ENCODE results near the gene RARA. TPM values are rescaled to one million over a fixed set of nuclear protein-coding genes. Genes with fewer than 3 reads are reported as not detected.

RARA gene
- polyA plus RNA-seq, 1 donor from 2014 or later, result 6.6 TPM

DNA sequence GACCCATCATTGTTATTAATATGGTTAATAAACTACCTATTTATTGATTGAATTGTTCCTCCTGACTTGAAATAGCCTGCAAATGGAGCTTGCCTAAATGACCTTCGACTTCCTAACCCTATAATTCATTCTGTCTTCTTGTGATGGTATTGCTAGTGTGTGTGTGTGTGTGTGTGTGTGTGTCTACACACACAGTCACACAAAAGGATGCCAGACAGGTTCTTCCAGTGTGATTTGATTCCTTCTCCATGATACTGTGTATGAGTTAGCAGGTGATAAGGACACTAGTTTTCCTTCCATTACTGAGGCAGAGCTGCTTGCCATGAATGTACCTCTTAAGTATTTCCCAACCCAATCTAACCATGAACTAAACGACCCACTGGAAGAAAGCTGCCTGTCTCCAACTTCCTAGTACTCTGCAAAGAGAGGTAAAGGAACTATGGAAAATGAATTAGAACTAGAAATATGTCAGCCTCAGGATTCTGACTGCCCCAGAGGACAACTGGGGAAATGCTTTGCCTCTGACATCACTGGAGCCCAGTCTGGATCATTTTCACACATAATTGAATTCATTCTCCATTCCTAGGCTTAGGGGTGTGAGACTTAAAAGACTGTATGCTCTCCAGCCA is 24.8 kb upstream of the RARA start:
- Histone ChIP-seq H3K4me2 (ENCODE audit: low read length) (no peak overlapping the region), H3K9me3 (ENCODE audit: low read length) (no peaks in the 10 kb centered on the region), H2AFZ (ENCODE audit: low read depth, low read length) (no peak overlapping the region), H3K4me3 (ENCODE audit: low read length) (no peak overlapping the region), H3K9ac (ENCODE audit: low read length) (no peak overlapping the region), H3K36me3 (ENCODE audit: insufficient read depth, low read length) (peaks cover 13% of the 10 kb centered on the region), H3K27ac (ENCODE audit: low read length) (no peak overlapping the region), H3F3A (ENCODE audit: insufficient read depth, low read length, poor library complexity, severe bottlenecking) (no peaks in the 10 kb centered on the region), H4K20me1 (ENCODE audit: insufficient read depth) (no peaks in the 10 kb centered on the region), H3K79me2 (replicated peaks; ENCODE audit: insufficient read depth, low read length) (peaks cover 4% of the 10 kb centered on the region), H3K9me2 (ENCODE audit: insufficient read depth, low read length) (no peaks in the 10 kb centered on the region), H3K27me3 (ENCODE audit: insufficient read depth, low read depth, low read length) (no peaks in the 10 kb centered on the region)
- TF ChIP-seq POLR2AphosphoS5 (IDR thresholded peaks at IDR 0.05) (no peak), SMC3 (conservative IDR thresholded peaks at IDR 0.05; ENCODE audit: poor library complexity) (no peak), EP300 (conservative IDR thresholded peaks at IDR 0.05; ENCODE audit: poor library complexity, severe bottlenecking) (no peak), MXI1 (conservative IDR thresholded peaks at IDR 0.05; ENCODE audit: poor library complexity, severe bottlenecking) (no peak)
- TF ChIP-seq, protein P1, sequence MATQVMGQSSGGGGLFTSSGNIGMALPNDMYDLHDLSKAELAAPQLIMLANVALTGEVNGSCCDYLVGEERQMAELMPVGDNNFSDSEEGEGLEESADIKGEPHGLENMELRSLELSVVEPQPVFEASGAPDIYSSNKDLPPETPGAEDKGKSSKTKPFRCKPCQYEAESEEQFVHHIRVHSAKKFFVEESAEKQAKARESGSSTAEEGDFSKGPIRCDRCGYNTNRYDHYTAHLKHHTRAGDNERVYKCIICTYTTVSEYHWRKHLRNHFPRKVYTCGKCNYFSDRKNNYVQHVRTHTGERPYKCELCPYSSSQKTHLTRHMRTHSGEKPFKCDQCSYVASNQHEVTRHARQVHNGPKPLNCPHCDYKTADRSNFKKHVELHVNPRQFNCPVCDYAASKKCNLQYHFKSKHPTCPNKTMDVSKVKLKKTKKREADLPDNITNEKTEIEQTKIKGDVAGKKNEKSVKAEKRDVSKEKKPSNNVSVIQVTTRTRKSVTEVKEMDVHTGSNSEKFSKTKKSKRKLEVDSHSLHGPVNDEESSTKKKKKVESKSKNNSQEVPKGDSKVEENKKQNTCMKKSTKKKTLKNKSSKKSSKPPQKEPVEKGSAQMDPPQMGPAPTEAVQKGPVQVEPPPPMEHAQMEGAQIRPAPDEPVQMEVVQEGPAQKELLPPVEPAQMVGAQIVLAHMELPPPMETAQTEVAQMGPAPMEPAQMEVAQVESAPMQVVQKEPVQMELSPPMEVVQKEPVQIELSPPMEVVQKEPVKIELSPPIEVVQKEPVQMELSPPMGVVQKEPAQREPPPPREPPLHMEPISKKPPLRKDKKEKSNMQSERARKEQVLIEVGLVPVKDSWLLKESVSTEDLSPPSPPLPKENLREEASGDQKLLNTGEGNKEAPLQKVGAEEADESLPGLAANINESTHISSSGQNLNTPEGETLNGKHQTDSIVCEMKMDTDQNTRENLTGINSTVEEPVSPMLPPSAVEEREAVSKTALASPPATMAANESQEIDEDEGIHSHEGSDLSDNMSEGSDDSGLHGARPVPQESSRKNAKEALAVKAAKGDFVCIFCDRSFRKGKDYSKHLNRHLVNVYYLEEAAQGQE (IDR thresholded peaks at IDR 0.05; ENCODE audit: borderline replicate concordance), result no peak

DNA sequence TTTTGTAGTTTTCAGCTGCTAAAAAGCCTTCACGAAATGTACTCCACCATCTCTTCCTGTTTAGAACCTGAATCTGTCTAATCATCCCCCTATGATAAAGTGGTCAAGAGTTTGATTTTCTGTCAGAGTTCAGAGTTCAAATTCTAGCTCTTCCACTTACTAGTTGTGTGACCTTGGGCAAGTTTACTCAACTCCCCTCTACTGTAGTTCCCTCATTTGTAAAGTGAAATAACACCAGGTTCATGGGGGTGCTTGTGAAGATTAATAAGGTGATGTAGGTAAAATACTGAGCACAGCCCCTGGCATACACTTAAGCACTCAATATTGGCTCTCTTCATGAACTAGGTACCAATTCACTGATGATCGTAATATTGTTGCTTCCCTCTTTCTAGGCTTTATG is 22.5 kb upstream of the RARA start:
- Histone ChIP-seq H3K27me3 (ENCODE audit: insufficient read depth, low read depth, low read length) (no peaks in the 10 kb centered on the region), H3K9me3 (ENCODE audit: low read length) (no peaks in the 10 kb centered on the region), H3K9me2 (ENCODE audit: insufficient read depth, low read length) (no peaks in the 10 kb centered on the region), H3F3A (ENCODE audit: insufficient read depth, low read length, poor library complexity, severe bottlenecking) (no peaks in the 10 kb centered on the region), H4K20me1 (ENCODE audit: insufficient read depth) (no peaks in the 10 kb centered on the region), H3K4me2 (ENCODE audit: low read length) (no peak overlapping the region), H3K9ac (ENCODE audit: low read length) (no peak overlapping the region), H2AFZ (ENCODE audit: low read depth, low read length) (no peak overlapping the region), H3K27ac (ENCODE audit: low read length) (no peak overlapping the region), H3K4me3 (ENCODE audit: low read length) (no peak overlapping the region), H3K36me3 (ENCODE audit: insufficient read depth, low read length) (peaks cover 4% of the 10 kb centered on the region), H3K79me2 (replicated peaks; ENCODE audit: insufficient read depth, low read length) (peaks cover 5% of the 10 kb centered on the region)
- TF ChIP-seq EZH2 (IDR thresholded peaks at IDR 0.05; ENCODE audit: borderline replicate concordance, insufficient read depth, low read length, poor library complexity, severe bottlenecking) (no peak), RAD21 (conservative IDR thresholded peaks at IDR 0.05) (no peak), SMC3 (conservative IDR thresholded peaks at IDR 0.05; ENCODE audit: poor library complexity) (no peak), EP300 (conservative IDR thresholded peaks at IDR 0.05; ENCODE audit: poor library complexity, severe bottlenecking) (no peak), MXI1 (conservative IDR thresholded peaks at IDR 0.05; ENCODE audit: poor library complexity, severe bottlenecking) (no peak), TAF1 (IDR thresholded peaks at IDR 0.05; ENCODE audit: low read depth) (no peak), POLR2AphosphoS5 (IDR thresholded peaks at IDR 0.05) (no peak)
- TF ChIP-seq, protein P1 (IDR thresholded peaks at IDR 0.05; ENCODE audit: borderline replicate concordance), result no peak
- TF ChIP-seq, protein P2, sequence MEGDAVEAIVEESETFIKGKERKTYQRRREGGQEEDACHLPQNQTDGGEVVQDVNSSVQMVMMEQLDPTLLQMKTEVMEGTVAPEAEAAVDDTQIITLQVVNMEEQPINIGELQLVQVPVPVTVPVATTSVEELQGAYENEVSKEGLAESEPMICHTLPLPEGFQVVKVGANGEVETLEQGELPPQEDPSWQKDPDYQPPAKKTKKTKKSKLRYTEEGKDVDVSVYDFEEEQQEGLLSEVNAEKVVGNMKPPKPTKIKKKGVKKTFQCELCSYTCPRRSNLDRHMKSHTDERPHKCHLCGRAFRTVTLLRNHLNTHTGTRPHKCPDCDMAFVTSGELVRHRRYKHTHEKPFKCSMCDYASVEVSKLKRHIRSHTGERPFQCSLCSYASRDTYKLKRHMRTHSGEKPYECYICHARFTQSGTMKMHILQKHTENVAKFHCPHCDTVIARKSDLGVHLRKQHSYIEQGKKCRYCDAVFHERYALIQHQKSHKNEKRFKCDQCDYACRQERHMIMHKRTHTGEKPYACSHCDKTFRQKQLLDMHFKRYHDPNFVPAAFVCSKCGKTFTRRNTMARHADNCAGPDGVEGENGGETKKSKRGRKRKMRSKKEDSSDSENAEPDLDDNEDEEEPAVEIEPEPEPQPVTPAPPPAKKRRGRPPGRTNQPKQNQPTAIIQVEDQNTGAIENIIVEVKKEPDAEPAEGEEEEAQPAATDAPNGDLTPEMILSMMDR (IDR thresholded peaks at IDR 0.05; ENCODE audit: poor library complexity, severe bottlenecking), result no peak
